Left lung (tissue), 10 donors: Measurements from ENCODE around the gene NACC1. TPM values are rescaled to one million over a fixed set of nuclear protein-coding genes. Genes with fewer than 3 reads are reported as not detected.
A peak's percentile ranks its signal among the peaks of the same experiment; 100 is the strongest.

Source experiments
- ATAC-seq: fragments of 200-7000 bp; cut with Tn5 transposase; one replicate; pipeline ENCODE4 v1.9.1; 2020; ENCODE audit warnings: moderate library complexity
- DNase-seq, 4 donors: peaks; one replicate each; pipeline ENCODE4 v3.0.0-alpha.2; 2013 to 2020
- H3K27ac ChIP-seq, 2 donors: fragments of 200-600 bp; sonication (generic) in 1 of 2; one replicate each; pipeline versions ENCODE4 v1.5.0 to v1.8.0; 2020 to 2021
- H3K27me3 ChIP-seq, 2 donors: fragments of 200-600 bp; sonication (generic) in 1 of 2; one replicate each; pipeline versions ENCODE4 v1.5.0 to v1.8.0; 2020 to 2021
- H3K36me3 ChIP-seq, 2 donors: fragments of 200-600 bp; sonication (generic) in 1 of 2; one replicate each; pipeline versions ENCODE4 v1.5.0 to v1.8.0; 2020 to 2021
- H3K4me1 ChIP-seq, 2 donors: fragments of 200-600 bp; one replicate each; pipeline ENCODE4 v1.8.0; 2021
- H3K4me3 ChIP-seq, 2 donors: fragments of 200-600 bp; sonication (generic) in 1 of 2; one replicate each; pipeline versions ENCODE4 v1.5.0 to v1.8.0; 2020 to 2021; ENCODE audit warnings: mild to moderate bottlenecking in 1 of 2
- H3K9me3 ChIP-seq, 2 donors: fragments of 200-600 bp; sonication (generic) in 1 of 2; one replicate each; pipeline versions ENCODE4 v1.5.0 to v1.8.0; 2020 to 2021
- CTCF ChIP-seq, 2 donors: fragments of 200-600 bp; sonication (generic) in 1 of 2; IDR thresholded peaks; one replicate each; pipeline versions ENCODE4 v1.5.0 to v1.8.0; 2021; ENCODE audit warnings: antibody characterized with exemption in 2 of 2
- intact Hi-C, 2 donors: fragments of 100-400 bp; cut with DNase I; formaldehyde crosslinking; loops; one replicate each; pipeline versions ENCODE4 v1.11.2 to v1.14.2; 2022
- polyA plus RNA-seq, 6 donors: library from polyadenylated mRNA; unstranded; fragments of 120-200 nt; gene quantifications; one replicate each; pipeline ENCODE4 v1.2.1, GENCODE V29; 2013; ENCODE audit not compliant: insufficient read length in 6 of 6
- total RNA-seq, 2 donors: library from RNA; stranded (reverse); fragmentation: NEBNext Ultra II Directional; extraction: Animal tissue kit (Norgen Biotek cat#: 25700); gene quantifications; one replicate each; pipeline ENCODE4 v1.2.1, GENCODE V29; 2021
- donor health status: DM: no; HTN: yes; CAD: no.
- donor health status: DM: no; HTN: no; CAD: no.

Gene NACC1
- total and polyA plus RNA-seq, 8 donors, result 14.9 to 92.5 (median 21.1) TPM

- peaks cover 0 to 26% of the 10 kb centered on the region in 2 donors for H3K36me3 ChIP-seq
- ATAC-seq (no peak), DNase-seq (no peak)
- no peaks in the 10 kb centered on the region for H3K9me3 ChIP-seq
- H3K4me1 ChIP-seq, result peaks cover 21 to 32% of the 10 kb centered on the region in 2 donors
- intact Hi-C loops, result no loop called here
- H3K4me3 ChIP-seq, result no peak overlapping the region
- H3K27me3 ChIP-seq, result no peaks in the 10 kb centered on the region
- TF ChIP-seq CTCF (IDR thresholded peaks at IDR 0.05), result no peak
- H3K27ac ChIP-seq, result no peak overlapping the region
These were observed 30.8 kb upstream of the NACC1 start for GRCh38 chr19:13087295-13087694.

GRCh38 chr19:13087795-13088537 lies 30.1 kb upstream of the NACC1 start:
- ATAC-seq (no peak), DNase-seq (no peak)
- TF ChIP-seq CTCF (IDR thresholded peaks at IDR 0.05), result no peak
- H3K27me3 ChIP-seq, result no peaks in the 10 kb centered on the region
- no peaks in the 10 kb centered on the region for H3K9me3 ChIP-seq
- H3K4me3 ChIP-seq, result no peak overlapping the region
- peaks cover 0 to 20% of the 10 kb centered on the region in 2 donors for H3K36me3 ChIP-seq
- H3K27ac ChIP-seq, result no peak overlapping the region
- H3K4me1 ChIP-seq, result peaks cover 19 to 37% of the 10 kb centered on the region in 2 donors
- intact Hi-C loops, result no loop called here

- H3K4me3 ChIP-seq, result no peak overlapping the region
- H3K27me3 ChIP-seq, result no peaks in the 10 kb centered on the region
- no peak for DNase-seq
- peaks cover 31 to 44% of the 10 kb centered on the region in 2 donors for H3K4me1 ChIP-seq
- H3K9me3 ChIP-seq, result no peaks in the 10 kb centered on the region
- H3K27ac ChIP-seq, result peak overlapping the region in 1 of 2 donors; percentile 85
- intact Hi-C loops, result no loop called here
- ATAC-seq, result no peak
- peaks cover 0 to 13% of the 10 kb centered on the region in 2 donors for H3K36me3 ChIP-seq
- no peak for TF ChIP-seq CTCF (IDR thresholded peaks at IDR 0.05)
These were observed 28.8 kb upstream of the NACC1 start for GRCh38 chr19:13089139-13089856.

GRCh38 chr19:13089857-13090507 lies 28.1 kb upstream of the NACC1 start:
- peak overlapping the region; percentile 28 to 85 for H3K27ac ChIP-seq
- no peak overlapping the region for H3K4me3 ChIP-seq
- peaks cover 37 to 44% of the 10 kb centered on the region in 2 donors for H3K4me1 ChIP-seq
- TF ChIP-seq CTCF (IDR thresholded peaks at IDR 0.05), result no peak
- ATAC-seq (no peak), DNase-seq (no peak)
- H3K9me3 ChIP-seq, result no peaks in the 10 kb centered on the region
- intact Hi-C loops, result loop anchor here (5.0 to 10.0 kb wide), 2 partner anchors 103 to 105 kb away; no protein-coding TSS in a partner anchor
- no peaks in the 10 kb centered on the region for H3K27me3 ChIP-seq
- peaks cover 0 to 18% of the 10 kb centered on the region in 2 donors for H3K36me3 ChIP-seq
